ENCODE data around the gene HMCN1.
A peak's percentile ranks its signal among the peaks of the same experiment; 100 is the strongest.
"Not testable (repeated sequence)": the region's sequence is repeated elsewhere in the genome, so short reads cannot be mapped to it uniquely, and the experiment has no call there.

Gene HMCN1

GRCh38 chr1:186155594-186155993, 421.4 kb downstream of the HMCN1 start:
- ATAC-seq: peak; percentile 76
- no peak for TF ChIP-seq ARNTL (CRISPR knock-in tag; IDR thresholded peaks at IDR 0.05; ENCODE audit: borderline replicate concordance, low read depth)
- TF ChIP-seq ZNF8 (CRISPR knock-in tag; IDR thresholded peaks at IDR 0.05): no peak
- TF ChIP-seq ESRRG (CRISPR knock-in tag; IDR thresholded peaks at IDR 0.05): no peak
- TF ChIP-seq ZNF70 (CRISPR knock-in tag; IDR thresholded peaks at IDR 0.05): no peak
- TF ChIP-seq ISL1 (CRISPR knock-in tag; IDR thresholded peaks at IDR 0.05): no peak
- TF ChIP-seq RARB (CRISPR knock-in tag; IDR thresholded peaks at IDR 0.05): no peak
- TF ChIP-seq ZC3H10 (CRISPR knock-in tag; IDR thresholded peaks at IDR 0.05): no peak
- no peak for TF ChIP-seq CSRNP3 (CRISPR knock-in tag; IDR thresholded peaks at IDR 0.05)
- TF ChIP-seq CSDC2 (CRISPR knock-in tag; IDR thresholded peaks at IDR 0.05): no peak
- TF ChIP-seq, protein P1, sequence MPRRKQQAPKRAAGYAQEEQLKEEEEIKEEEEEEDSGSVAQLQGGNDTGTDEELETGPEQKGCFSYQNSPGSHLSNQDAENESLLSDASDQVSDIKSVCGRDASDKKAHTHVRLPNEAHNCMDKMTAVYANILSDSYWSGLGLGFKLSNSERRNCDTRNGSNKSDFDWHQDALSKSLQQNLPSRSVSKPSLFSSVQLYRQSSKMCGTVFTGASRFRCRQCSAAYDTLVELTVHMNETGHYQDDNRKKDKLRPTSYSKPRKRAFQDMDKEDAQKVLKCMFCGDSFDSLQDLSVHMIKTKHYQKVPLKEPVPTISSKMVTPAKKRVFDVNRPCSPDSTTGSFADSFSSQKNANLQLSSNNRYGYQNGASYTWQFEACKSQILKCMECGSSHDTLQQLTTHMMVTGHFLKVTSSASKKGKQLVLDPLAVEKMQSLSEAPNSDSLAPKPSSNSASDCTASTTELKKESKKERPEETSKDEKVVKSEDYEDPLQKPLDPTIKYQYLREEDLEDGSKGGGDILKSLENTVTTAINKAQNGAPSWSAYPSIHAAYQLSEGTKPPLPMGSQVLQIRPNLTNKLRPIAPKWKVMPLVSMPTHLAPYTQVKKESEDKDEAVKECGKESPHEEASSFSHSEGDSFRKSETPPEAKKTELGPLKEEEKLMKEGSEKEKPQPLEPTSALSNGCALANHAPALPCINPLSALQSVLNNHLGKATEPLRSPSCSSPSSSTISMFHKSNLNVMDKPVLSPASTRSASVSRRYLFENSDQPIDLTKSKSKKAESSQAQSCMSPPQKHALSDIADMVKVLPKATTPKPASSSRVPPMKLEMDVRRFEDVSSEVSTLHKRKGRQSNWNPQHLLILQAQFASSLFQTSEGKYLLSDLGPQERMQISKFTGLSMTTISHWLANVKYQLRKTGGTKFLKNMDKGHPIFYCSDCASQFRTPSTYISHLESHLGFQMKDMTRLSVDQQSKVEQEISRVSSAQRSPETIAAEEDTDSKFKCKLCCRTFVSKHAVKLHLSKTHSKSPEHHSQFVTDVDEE (CRISPR knock-in tag; IDR thresholded peaks at IDR 0.05): no peak
- TF ChIP-seq, protein P2, sequence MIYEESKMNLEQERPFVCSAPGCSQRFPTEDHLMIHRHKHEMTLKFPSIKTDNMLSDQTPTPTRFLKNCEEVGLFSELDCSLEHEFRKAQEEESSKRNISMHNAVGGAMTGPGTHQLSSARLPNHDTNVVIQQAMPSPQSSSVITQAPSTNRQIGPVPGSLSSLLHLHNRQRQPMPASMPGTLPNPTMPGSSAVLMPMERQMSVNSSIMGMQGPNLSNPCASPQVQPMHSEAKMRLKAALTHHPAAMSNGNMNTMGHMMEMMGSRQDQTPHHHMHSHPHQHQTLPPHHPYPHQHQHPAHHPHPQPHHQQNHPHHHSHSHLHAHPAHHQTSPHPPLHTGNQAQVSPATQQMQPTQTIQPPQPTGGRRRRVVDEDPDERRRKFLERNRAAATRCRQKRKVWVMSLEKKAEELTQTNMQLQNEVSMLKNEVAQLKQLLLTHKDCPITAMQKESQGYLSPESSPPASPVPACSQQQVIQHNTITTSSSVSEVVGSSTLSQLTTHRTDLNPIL (CRISPR knock-in tag; IDR thresholded peaks at IDR 0.05; ENCODE audit: low read depth): no peak
- no peak for TF ChIP-seq PPARA (CRISPR knock-in tag; IDR thresholded peaks at IDR 0.05; ENCODE audit: borderline replicate concordance)
- no peak for TF ChIP-seq PATZ1 (CRISPR knock-in tag; IDR thresholded peaks at IDR 0.05; ENCODE audit: borderline replicate concordance)
- TF ChIP-seq TCF4 (CRISPR knock-in tag; IDR thresholded peaks at IDR 0.05; ENCODE audit: borderline replicate concordance): no peak
- TF ChIP-seq TOX (CRISPR knock-in tag; IDR thresholded peaks at IDR 0.05; ENCODE audit: borderline replicate concordance): no peak; the same call in 1 of the 2 replicates
- TF ChIP-seq GLIS3 (CRISPR knock-in tag; IDR thresholded peaks at IDR 0.05): no peak
- no peak for TF ChIP-seq OSR1 (CRISPR knock-in tag; IDR thresholded peaks at IDR 0.05)
- no peak for TF ChIP-seq ZFP30 (CRISPR knock-in tag; IDR thresholded peaks at IDR 0.05)
- no peak for TF ChIP-seq BACH2 (CRISPR knock-in tag; IDR thresholded peaks at IDR 0.05; ENCODE audit: borderline replicate concordance)
- no peak for TF ChIP-seq ZNF565 (CRISPR knock-in tag; conservative IDR thresholded peaks at IDR 0.05; ENCODE audit: low read depth)

GRCh38 chr1:186162895-186163294, 428.7 kb downstream of the HMCN1 start:
- not testable (repeated sequence) for ATAC-seq

DNA sequence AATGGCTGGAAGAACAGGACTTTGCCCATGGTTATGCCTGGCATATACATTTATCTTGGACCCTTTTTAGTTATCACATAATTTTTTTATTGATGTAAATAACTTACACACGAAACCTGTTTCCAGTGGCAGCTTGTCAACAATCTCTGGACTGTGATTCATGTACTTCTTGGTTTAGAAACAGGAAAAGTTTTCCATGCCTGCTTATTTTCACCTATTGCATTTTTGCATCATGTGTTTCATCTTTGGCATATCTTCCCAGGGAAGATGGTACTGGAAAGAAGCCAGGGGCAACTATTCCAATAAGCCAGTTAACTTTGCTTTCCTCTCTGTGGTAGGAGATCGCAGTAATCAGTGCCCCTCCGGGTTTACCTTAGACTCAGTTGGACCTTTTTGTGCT, 430.6 kb downstream of the HMCN1 start:
- TF ChIP-seq TCF4 (CRISPR knock-in tag; IDR thresholded peaks at IDR 0.05; ENCODE audit: borderline replicate concordance): no peak
- no peak for TF ChIP-seq SNAI2 (CRISPR knock-in tag; IDR thresholded peaks at IDR 0.05)
- TF ChIP-seq PPARA (CRISPR knock-in tag; IDR thresholded peaks at IDR 0.05; ENCODE audit: borderline replicate concordance): no peak
- no peak for TF ChIP-seq ISL1 (CRISPR knock-in tag; IDR thresholded peaks at IDR 0.05)
- ATAC-seq: peak; percentile 57

DNA sequence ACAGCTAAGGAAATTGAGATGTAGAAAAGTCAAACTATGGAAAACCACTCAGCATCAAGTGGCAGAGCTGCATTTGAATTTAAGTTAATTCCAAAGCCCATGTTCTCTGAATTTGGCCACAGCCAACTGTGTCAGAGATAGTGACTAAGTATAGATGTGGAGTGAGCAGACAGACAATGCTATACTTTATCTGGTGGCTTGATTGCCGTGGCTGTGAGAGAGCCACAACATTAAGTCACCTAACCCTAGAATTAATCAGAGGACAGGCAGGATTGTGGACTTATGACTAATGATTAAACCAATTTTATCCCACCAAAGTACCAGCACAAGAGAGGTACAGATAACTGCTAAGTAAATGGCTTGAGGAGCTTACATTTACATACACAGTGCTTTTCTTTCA, 431.1 kb downstream of the HMCN1 start:
- TF ChIP-seq, protein P2 (CRISPR knock-in tag; IDR thresholded peaks at IDR 0.05; ENCODE audit: low read depth): no peak
- TF ChIP-seq ZNF70 (CRISPR knock-in tag; IDR thresholded peaks at IDR 0.05): no peak
- no peak for TF ChIP-seq TCF4 (CRISPR knock-in tag; IDR thresholded peaks at IDR 0.05; ENCODE audit: borderline replicate concordance)
- no peak for TF ChIP-seq POU6F1 (CRISPR knock-in tag; IDR thresholded peaks at IDR 0.05; ENCODE audit: borderline replicate concordance, low read depth)
- no peak for TF ChIP-seq TOX (CRISPR knock-in tag; IDR thresholded peaks at IDR 0.05; ENCODE audit: borderline replicate concordance)
- TF ChIP-seq ZFP3 (CRISPR knock-in tag; IDR thresholded peaks at IDR 0.05): no peak
- no peak for TF ChIP-seq PATZ1 (CRISPR knock-in tag; IDR thresholded peaks at IDR 0.05; ENCODE audit: borderline replicate concordance)
- no peak for TF ChIP-seq ZNF565 (CRISPR knock-in tag; conservative IDR thresholded peaks at IDR 0.05; ENCODE audit: low read depth)
- TF ChIP-seq ZNF8 (CRISPR knock-in tag; IDR thresholded peaks at IDR 0.05): no peak
- no peak for TF ChIP-seq ESRRG (CRISPR knock-in tag; IDR thresholded peaks at IDR 0.05)
- TF ChIP-seq BACH2 (CRISPR knock-in tag; IDR thresholded peaks at IDR 0.05; ENCODE audit: borderline replicate concordance): no peak
- peak; percentile 63 for ATAC-seq
